C4-2B (cell line): ENCODE results near the gene WWP2.

Source experiments
- H3K27ac ChIP-seq: fragments of 450-650 bp; 2 replicates; pipeline ENCODE4 v1.5.1; 2017
- ZFX ChIP-seq: fragments of 450-650 bp; IDR thresholded peaks from 2 replicates; pipeline ENCODE4 v1.6.1; 2017
- TF ChIP-seq, protein P1 (sequence below): fragments of 450-650 bp; conservative IDR thresholded peaks from 2 replicates; pipeline ENCODE4 v1.5.1; 2017; ENCODE audit warnings: mild to moderate bottlenecking

WWP2 gene

DNA sequence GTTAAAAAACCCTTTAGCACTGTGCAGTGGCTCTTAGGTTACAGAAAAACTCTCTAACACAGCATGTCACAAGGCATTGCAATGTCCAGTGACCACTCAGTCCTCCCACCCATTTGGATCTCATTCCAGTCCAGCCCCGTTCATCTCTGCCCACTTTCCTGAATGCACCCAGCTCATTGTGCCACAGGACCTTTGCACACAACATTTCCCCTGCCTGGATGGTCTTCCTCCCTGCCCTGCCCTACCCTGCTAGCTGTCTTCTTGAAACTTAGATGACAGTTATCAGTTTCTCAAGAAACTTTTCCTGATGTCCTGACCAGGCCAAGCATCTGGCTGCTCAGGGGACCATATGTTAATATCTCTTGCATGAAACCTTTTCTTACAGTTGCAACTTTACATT lies 67.2 kb downstream of the WWP2 start:
- H3K27ac ChIP-seq, result no peak overlapping the region
- no peak for TF ChIP-seq ZFX
- TF ChIP-seq, protein P1, sequence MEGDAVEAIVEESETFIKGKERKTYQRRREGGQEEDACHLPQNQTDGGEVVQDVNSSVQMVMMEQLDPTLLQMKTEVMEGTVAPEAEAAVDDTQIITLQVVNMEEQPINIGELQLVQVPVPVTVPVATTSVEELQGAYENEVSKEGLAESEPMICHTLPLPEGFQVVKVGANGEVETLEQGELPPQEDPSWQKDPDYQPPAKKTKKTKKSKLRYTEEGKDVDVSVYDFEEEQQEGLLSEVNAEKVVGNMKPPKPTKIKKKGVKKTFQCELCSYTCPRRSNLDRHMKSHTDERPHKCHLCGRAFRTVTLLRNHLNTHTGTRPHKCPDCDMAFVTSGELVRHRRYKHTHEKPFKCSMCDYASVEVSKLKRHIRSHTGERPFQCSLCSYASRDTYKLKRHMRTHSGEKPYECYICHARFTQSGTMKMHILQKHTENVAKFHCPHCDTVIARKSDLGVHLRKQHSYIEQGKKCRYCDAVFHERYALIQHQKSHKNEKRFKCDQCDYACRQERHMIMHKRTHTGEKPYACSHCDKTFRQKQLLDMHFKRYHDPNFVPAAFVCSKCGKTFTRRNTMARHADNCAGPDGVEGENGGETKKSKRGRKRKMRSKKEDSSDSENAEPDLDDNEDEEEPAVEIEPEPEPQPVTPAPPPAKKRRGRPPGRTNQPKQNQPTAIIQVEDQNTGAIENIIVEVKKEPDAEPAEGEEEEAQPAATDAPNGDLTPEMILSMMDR, result no peak

DNA sequence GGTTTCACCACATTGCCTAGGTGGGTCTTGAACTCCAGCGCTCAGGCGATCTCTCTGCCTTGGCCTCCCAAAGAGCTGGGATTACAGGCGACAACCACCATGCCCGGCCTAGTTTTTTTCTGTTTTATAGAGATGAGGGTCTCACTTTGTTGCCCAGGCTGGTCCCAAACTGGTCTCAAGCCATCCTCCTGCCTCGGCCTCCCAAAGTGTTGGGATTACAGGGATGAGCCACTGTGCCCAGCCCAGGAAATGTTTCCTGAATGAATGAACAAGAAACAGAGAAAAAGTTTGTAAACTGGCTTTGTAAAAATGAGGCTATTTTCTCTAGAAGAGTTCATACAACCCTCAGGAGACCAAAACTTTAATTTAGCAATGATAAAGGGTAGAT lies 68.0 kb downstream of the WWP2 start:
- no peak overlapping the region for H3K27ac ChIP-seq
- TF ChIP-seq, protein P1, result no peak
- TF ChIP-seq ZFX, result no peak

DNA sequence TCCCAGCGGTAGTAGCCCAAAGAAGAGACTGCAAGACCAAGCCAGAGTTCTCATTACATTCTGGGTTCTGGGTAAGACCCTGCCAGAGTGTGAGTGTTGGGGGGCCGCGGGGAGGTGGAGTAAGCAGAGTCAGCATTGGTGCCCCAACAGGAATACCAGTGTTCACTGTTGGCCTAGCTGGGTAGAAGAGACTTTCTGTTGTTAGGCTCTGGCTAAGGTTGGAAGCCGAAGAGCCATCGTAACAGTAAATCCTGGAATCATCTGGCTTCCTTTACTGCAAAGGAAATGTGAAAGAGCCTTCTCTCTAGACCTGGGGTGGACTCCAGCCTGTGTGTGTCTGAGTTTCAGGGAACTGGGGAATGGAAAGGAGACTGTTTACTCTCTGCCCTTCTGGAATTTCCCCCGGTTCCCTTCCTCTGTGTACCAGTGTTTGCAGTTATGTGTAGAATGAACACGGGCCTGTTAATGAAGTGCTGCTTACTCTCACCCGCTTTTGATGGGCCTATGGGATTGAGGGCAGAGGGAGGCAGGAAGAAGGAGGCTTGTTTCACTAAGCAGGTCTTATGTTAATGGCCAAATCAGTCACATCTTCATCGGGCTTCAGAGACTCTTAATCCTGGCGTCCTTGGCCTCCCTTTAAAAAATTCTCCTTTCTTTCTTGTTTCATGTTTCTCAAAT lies 68.5 kb downstream of the WWP2 start:
- no peak overlapping the region for H3K27ac ChIP-seq
- TF ChIP-seq, protein P1, result no peak
- no peak for TF ChIP-seq ZFX

DNA sequence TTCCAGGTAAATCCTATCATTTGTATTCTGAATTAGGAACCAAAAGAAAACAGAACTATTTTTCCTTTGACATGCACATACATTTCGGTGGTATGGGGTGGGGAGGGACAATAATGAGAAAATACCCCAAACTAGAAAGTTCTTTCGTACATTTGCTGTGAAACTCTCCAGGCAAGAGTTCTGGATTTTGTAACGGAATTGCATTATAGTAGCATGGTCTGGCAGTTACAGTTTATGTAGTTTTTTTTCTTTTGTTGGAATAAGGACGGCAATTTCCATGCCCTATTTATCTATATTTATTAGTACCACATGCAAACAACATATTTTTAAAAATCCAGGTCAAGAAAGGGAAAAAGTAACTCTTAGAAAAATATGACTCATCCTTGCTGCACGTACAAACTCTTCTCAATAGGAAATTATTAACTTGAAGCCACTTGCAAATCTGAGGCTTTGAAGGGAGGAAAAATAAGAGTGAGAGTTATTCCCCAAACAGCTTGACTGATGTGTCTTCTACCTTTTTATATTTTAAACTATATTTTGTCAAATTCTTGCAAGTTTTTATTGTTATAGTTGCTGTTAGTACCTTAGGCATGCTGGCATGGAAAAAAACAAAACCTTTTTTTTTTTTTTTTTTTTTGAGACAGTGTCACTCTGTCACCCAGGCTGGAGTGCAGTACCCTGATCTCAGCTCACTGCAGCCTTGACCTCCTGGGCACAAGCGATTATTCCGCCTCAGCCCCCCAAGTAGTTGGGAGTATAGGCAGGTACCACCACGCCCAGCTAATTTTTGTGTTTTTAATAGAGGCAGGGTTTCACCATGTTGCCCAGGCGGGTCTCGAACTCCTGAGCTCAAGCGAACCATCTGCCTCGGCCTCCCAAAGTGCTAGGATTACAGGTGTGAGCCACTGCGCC lies 69.3 kb downstream of the WWP2 start:
- TF ChIP-seq ZFX, result no peak
- no peak overlapping the region for H3K27ac ChIP-seq

DNA sequence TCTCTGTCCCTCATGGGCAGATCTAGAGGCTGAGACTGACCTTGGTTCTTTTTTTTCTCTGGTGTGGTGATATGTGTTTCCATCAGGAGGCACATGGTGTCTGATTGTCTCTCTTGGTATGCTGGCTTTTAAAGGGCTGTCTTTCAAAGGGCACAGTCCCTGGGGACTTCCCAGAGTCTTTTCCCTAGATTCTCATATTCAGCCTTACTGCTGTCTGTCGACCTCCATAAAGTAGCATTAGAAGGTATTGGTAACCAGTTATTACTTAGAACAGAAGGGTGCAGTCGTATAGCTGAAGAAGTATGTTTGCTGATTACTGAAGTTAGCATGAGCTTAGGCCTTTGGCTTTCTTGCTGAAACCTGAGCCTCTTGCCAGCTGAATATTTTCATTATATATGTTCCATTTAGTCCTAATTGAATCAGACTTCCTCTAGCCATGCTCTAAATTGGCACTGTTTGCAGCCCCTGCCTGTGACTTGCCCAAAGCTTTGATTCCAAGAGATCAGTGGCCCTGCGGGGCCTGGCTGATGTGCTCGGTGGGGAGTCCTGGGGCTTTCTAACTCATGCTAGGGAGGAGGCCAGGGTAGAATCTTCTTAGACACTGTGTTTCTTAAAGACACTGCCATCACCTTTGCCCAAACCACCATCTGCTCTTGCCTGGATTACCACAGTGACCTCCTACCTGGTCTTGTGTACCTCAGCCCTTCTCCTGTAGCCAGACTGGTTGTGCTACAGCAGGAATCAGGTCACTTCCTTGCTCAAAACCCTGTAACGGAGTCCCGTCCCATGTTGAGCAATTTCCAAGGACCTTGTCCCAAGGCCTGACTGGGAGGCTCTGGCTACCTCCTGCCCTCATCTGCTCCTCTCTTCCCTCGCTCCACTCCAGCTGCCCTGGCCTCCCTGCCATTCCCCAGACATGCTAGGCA lies 71.5 kb downstream of the WWP2 start:
- no peak overlapping the region for H3K27ac ChIP-seq
- TF ChIP-seq, protein P1, result no peak
- TF ChIP-seq ZFX, result no peak

DNA sequence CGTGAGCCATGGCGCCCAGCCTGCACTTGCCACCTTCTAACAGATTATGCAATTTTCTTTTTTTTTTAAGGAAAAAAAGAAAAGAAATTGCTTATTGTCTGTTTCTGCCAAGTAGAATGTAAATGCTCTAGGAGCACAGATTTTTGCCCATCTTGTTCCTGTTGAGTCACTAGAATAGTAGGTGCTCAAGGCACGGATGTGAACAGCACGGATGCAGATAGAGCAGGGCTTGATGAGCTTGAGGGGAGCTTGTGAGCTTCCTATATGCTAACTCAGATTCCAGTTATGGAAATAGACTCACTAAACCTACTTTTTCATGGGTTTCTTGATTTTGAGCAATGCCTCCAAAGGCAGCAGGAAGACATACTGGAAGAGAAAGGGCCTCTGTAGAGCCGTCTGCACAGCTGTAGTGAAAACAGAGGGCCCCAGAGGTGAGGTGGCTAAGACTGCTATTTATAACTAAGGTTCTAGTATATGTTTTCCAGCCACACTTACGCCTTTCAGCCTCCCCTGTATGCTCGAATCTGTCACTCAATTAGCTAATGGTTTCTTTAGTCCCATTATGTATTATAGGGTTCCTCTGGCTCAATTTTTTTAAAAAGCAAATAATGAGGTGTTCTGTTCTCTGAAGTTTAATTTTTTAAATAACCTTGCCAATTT lies 72.8 kb downstream of the WWP2 start:
- H3K27ac ChIP-seq, result no peak overlapping the region
- no peak for TF ChIP-seq ZFX
- TF ChIP-seq, protein P1, result no peak

DNA sequence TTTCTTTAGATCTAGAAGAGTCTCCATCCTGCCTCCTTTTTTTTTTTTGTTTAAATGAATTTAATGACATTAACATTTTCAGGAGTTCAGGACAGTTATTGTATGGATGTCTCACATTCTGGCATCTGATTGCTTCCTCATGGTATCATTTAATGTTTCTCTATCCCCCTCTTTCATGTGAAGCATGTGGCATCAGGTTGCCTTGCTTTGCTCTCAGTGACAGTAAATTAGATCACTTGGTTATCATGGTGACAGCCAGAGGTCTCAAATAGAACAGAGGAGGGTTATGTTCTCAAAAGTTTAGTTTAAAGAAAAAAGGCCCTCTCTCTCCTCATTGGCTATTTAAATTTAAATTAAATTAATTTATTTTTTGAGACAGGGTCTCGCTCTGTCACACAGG lies 74.1 kb downstream of the WWP2 start:
- TF ChIP-seq, protein P1, result no peak
- no peak overlapping the region for H3K27ac ChIP-seq
